HG02870 (cell line): ENCODE data around the gene KDM5B.
A peak's percentile ranks its signal among the peaks of the same experiment; 100 is the strongest.
"Not testable (repeated sequence)": the region's sequence is repeated elsewhere in the genome, so short reads cannot be mapped to it uniquely, and the experiment has no call there.

Experiments used
- ATAC-seq: cut with Tn5 transposase; IDR thresholded peaks from one replicate; pipeline ENCODE4 v1.9.1; 2021; ENCODE audit warnings: mild to moderate bottlenecking, moderate library complexity; ENCODE audit not compliant: unreplicated experiment

The KDM5B gene

GRCh38 chr1:202812176-202813026 is 4.2 kb upstream of the KDM5B start:
- ATAC-seq: no peak

GRCh38 chr1:202811296-202812175 is 3.3 kb upstream of the KDM5B start:
- peak; percentile 14 for ATAC-seq

GRCh38 chr1:202810615-202811295 is 2.5 kb upstream of the KDM5B start, which contains the start of gene PCAT6:
Gene PCAT6 (plus strand): TSS chr1:202810954.
- ATAC-seq: peak; percentile 68

GRCh38 chr1:202810193-202810614 is 2.0 kb upstream of the KDM5B start:
- no peak for ATAC-seq

GRCh38 chr1:202809597-202810159 is 1.5 kb upstream of the KDM5B start:
- no peak for ATAC-seq

- ATAC-seq: no peak
These were observed 733 bp downstream of the KDM5B start for GRCh38 chr1:202807451-202807925.

GRCh38 chr1:202806845-202807450 is 1.3 kb downstream of the KDM5B start:
- no peak for ATAC-seq

- ATAC-seq: no peak
These were observed 2.1 kb downstream of the KDM5B start for GRCh38 chr1:202805886-202806844.

GRCh38 chr1:202804126-202804525 is 4.1 kb downstream of the KDM5B start:
- no peak for ATAC-seq

- no peak for ATAC-seq
These were observed 5.0 kb downstream of the KDM5B start for GRCh38 chr1:202802998-202803932.

GRCh38 chr1:202802034-202802433 is 6.2 kb downstream of the KDM5B start:
- no peak for ATAC-seq

GRCh38 chr1:202801175-202801574 is 7.0 kb downstream of the KDM5B start:
- ATAC-seq: no peak

GRCh38 chr1:202800742-202801141 is 7.5 kb downstream of the KDM5B start:
- no peak for ATAC-seq

- ATAC-seq: no peak
These were observed 9.4 kb downstream of the KDM5B start for GRCh38 chr1:202798792-202799331.

- no peak for ATAC-seq
These were observed 10.0 kb downstream of the KDM5B start for GRCh38 chr1:202798260-202798659.

- ATAC-seq: no peak
These were observed 11.6 kb downstream of the KDM5B start for GRCh38 chr1:202796670-202797069.

GRCh38 chr1:202794931-202795330 is 13.3 kb downstream of the KDM5B start:
- not testable (repeated sequence) for ATAC-seq
